Measurements from ENCODE around the gene CCDC160. TPM values are rescaled to one million over a fixed set of nuclear protein-coding genes. Genes with fewer than 3 reads are reported as not detected.
"Not testable (repeated sequence)": the region's sequence is repeated elsewhere in the genome, so short reads cannot be mapped to it uniquely, and the experiment has no call there.

The CCDC160 gene
- polyA plus RNA-seq, 6 donors from 2014 or later = not detected

GRCh38 chrX:134247492-134247891 lies 10.5 kb downstream of the CCDC160 start:
- DNase-seq (no peak), ATAC-seq (ENCODE audit: low read depth in 2 of 2) (no peak)
- H3K4me1 Mint-ChIP-seq = no peaks in the 10 kb centered on the region
- no peak overlapping the region for H3K27ac Mint-ChIP-seq
- no peaks in the 10 kb centered on the region for H3K9me3 Mint-ChIP-seq
- no peaks in the 10 kb centered on the region for H3K36me3 Mint-ChIP-seq
- H3K27me3 Mint-ChIP-seq = peaks cover 0 to 32% (median 6%) of the 10 kb centered on the region in 3 donors
- no peak overlapping the region for H3K4me3 Mint-ChIP-seq

GRCh38 chrX:134249241-134249640 lies 12.3 kb downstream of the CCDC160 start:
- DNase-seq (no peak), ATAC-seq (ENCODE audit: low read depth in 2 of 2) (no peak)
- H3K9me3 Mint-ChIP-seq = peaks cover 0 to 2% (median 0%) of the 10 kb centered on the region in 7 donors
- peaks cover 0 to 17% (median 0%) of the 10 kb centered on the region in 3 donors for H3K27me3 Mint-ChIP-seq
- no peaks in the 10 kb centered on the region for H3K36me3 Mint-ChIP-seq
- peaks cover 0 to 4% (median 0%) of the 10 kb centered on the region in 3 donors for H3K4me1 Mint-ChIP-seq
- no peak overlapping the region for H3K4me3 Mint-ChIP-seq
- no peak overlapping the region for H3K27ac Mint-ChIP-seq

- H3K9me3 Mint-ChIP-seq = peaks cover 0 to 2% (median 0%) of the 10 kb centered on the region in 7 donors
- DNase-seq (no peak), ATAC-seq (ENCODE audit: low read depth in 2 of 2) (no peak)
- peaks cover 0 to 4% (median 0%) of the 10 kb centered on the region in 3 donors for H3K4me1 Mint-ChIP-seq
- H3K27me3 Mint-ChIP-seq = peaks cover 0 to 10% (median 0%) of the 10 kb centered on the region in 3 donors
- H3K36me3 Mint-ChIP-seq = no peaks in the 10 kb centered on the region
- H3K27ac Mint-ChIP-seq = no peak overlapping the region
- H3K4me3 Mint-ChIP-seq = no peak overlapping the region
Observed at GRCh38 chrX:134251241-134251640, 14.3 kb downstream of the CCDC160 start.

- H3K27ac Mint-ChIP-seq = no peak overlapping the region
Observed at GRCh38 chrX:134254511-134254910, 17.5 kb downstream of the CCDC160 start.

DNA sequence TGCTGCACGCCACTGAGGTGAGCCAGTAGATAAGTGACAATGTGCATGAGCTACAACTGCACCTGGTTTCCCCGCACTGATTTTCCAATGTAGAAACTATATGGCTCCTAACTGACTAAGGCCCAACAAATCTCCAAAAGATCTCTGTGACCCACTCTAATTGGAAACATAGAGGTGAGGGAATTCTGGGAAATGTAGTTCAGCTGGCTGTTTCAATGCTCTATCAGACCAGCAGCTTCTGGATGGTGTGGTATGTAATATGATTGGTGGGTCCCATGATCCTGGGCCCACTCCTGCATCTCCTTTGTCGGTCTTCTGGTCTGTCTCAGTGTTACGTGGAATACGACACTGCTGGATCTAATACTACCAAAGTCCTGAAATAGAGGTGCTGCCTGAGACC lies 18.6 kb downstream of the CCDC160 start:
- Mint-ChIP-seq H3K4me3 (no peak overlapping the region), H3K4me1 (peaks cover 0 to 4% (median 0%) of the 10 kb centered on the region in 3 donors), H3K36me3 (no peaks in the 10 kb centered on the region), H3K27me3 (peaks cover 0 to 18% (median 0%) of the 10 kb centered on the region in 3 donors), H3K9me3 (peaks cover 0 to 2% (median 0%) of the 10 kb centered on the region in 7 donors), H3K27ac (no peak overlapping the region)
- no peak for ATAC-seq (ENCODE audit: low read depth in 2 of 2)
- no peak for DNase-seq

More at GRCh38 chrX:134254511-134254910, 17.5 kb downstream of the CCDC160 start:
- Mint-ChIP-seq H3K9me3 (peaks cover 0 to 2% (median 0%) of the 10 kb centered on the region in 7 donors), H3K4me3 (no peak overlapping the region), H3K36me3 (no peaks in the 10 kb centered on the region), H3K27me3 (peaks cover 0 to 16% (median 0%) of the 10 kb centered on the region in 3 donors), H3K4me1 (peaks cover 0 to 4% (median 0%) of the 10 kb centered on the region in 3 donors)
- ATAC-seq (ENCODE audit: low read depth in 2 of 2) = no peak
- DNase-seq = no peak

- Mint-ChIP-seq H3K4me1 (peaks cover 0 to 4% (median 0%) of the 10 kb centered on the region in 3 donors), H3K36me3 (no peaks in the 10 kb centered on the region), H3K4me3 (no peak overlapping the region), H3K27ac (no peak overlapping the region), H3K27me3 (peaks cover 0 to 10% (median 0%) of the 10 kb centered on the region in 3 donors), H3K9me3 (peaks cover 0 to 2% (median 0%) of the 10 kb centered on the region in 7 donors)
- DNase-seq (no peak), ATAC-seq (ENCODE audit: low read depth in 2 of 2) (no peak)
Observed at GRCh38 chrX:134256684-134257083, 19.7 kb downstream of the CCDC160 start.

GRCh38 chrX:134258202-134258601 lies 21.2 kb downstream of the CCDC160 start:
- no peaks in the 10 kb centered on the region for H3K36me3 Mint-ChIP-seq
- H3K27ac Mint-ChIP-seq = peak overlapping the region in 1 of 6 donors; percentile 16
- H3K27me3 Mint-ChIP-seq = peaks cover 0 to 10% (median 0%) of the 10 kb centered on the region in 3 donors
- H3K4me1 Mint-ChIP-seq = peaks cover 0 to 4% (median 0%) of the 10 kb centered on the region in 3 donors
- no peak overlapping the region for H3K4me3 Mint-ChIP-seq
- no peak for ATAC-seq (ENCODE audit: low read depth in 2 of 2)
- no peak for DNase-seq
- peaks cover 0 to 2% (median 0%) of the 10 kb centered on the region in 7 donors for H3K9me3 Mint-ChIP-seq

DNA sequence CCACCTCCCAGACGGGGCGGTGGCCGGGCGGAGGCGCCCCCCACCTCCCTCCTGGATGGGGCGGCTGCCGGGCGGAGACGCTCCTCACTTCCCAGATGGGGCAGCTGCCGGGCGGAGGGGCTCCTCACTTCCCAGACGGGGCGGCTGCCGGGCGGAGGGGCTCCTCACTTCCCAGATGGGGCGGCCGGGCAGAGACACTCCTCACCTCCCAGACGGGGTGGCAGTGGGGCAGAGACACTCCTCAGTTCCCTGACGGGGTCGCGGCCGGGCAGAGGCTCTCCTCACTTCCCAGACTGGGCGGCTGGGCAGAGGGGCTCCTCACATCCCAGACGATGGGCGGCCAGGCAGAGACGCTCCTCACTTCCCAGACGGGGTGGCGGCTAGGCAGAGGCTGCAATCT lies 49.0 kb downstream of the CCDC160 start:
- not testable (repeated sequence) for H3K4me1 Mint-ChIP-seq; DNase-seq; ATAC-seq (ENCODE audit: low read depth in 2 of 2); H3K36me3 Mint-ChIP-seq; H3K9me3 Mint-ChIP-seq; H3K27ac Mint-ChIP-seq; H3K4me3 Mint-ChIP-seq
- peaks cover 0 to 16% (median 14%) of the 10 kb centered on the region in 3 donors for H3K27me3 Mint-ChIP-seq

DNA sequence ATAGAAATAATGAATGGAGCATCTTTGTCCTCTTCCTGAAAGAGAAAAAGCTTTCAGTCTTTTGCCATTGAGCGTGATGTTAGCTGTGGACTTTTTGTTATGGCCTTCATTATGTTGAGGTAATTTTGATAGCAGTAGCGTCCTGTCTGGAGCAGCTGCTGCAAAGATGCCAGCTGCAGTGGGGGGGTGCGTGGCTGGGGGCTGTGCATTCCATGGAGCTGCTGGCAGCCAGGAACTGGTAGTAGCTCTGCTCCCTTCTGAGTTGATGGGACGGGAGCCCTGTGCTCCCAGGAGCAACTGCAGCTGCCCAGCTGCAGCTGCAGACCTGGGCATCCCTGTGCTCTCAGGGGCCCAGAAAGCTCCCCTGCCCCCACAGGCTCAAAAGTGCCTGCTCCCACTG lies 50.4 kb downstream of the CCDC160 start:
- Mint-ChIP-seq H3K27ac (no peak overlapping the region), H3K36me3 (no peaks in the 10 kb centered on the region), H3K27me3 (peaks cover 0 to 12% (median 6%) of the 10 kb centered on the region in 3 donors), H3K4me1 (no peaks in the 10 kb centered on the region), H3K4me3 (no peak overlapping the region), H3K9me3 (peaks cover under 1 to 11% (median 7%) of the 10 kb centered on the region in 7 donors)
- no peak for ATAC-seq (ENCODE audit: low read depth in 2 of 2)
- no peak for DNase-seq

GRCh38 chrX:134294548-134294947 lies 57.6 kb downstream of the CCDC160 start:
- ATAC-seq (ENCODE audit: low read depth in 2 of 2) = no peak
- Mint-ChIP-seq H3K27me3 (peaks cover 6 to 25% (median 19%) of the 10 kb centered on the region in 3 donors), H3K4me3 (no peak overlapping the region), H3K9me3 (peaks cover 4 to 25% (median 14%) of the 10 kb centered on the region in 7 donors), H3K27ac (no peak overlapping the region), H3K4me1 (no peaks in the 10 kb centered on the region), H3K36me3 (peaks cover 11 to 12% of the 10 kb centered on the region in 2 donors)
- no peak for DNase-seq

Other genes with a start within 250 kb of the CCDC160 start
- gene PHF6, start 136.1 kb downstream of the CCDC160 start, polyA plus RNA-seq (ENCODE audit: low read depth in 6 of 6) = 10 to 100 TPM; 25.0 to 38.1 (median 30.8) TPM
- 100 to 1,000 TPM in 2 of 6 donors, 10 to 100 TPM in 4; 85.3 to 148 (median 93.6) TPM for gene HPRT1, start 223.0 kb downstream of the CCDC160 start, polyA plus RNA-seq (ENCODE audit: low read depth in 6 of 6)

All from naive B cell (primary cell).